ENCODE measurements around the gene AGAP1. TPM values are rescaled to one million over a fixed set of nuclear protein-coding genes. Genes with fewer than 3 reads are reported as not detected.

The AGAP1 gene
- polyA plus RNA-seq, 1 donor from 2014 or later: 17.4 TPM

DNA sequence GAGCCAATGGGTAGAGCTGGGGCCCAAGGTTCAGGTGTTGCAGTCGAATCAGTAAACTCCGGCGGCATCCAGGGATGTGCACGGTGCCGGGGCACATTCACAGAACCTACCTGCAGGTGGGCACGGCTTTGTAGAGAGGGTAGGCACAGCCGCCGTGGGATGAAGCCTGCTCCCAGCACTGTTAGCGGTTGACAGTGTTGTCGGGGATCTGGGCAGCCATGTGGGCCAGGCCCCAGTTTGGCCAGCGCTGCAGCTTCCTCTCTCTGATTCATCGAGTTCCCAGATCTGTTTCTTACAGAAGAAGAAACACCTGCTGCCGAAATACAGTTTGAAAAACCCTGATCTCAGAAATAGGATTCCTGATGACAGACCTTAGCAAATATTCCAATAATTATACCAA is 274.8 kb downstream of the AGAP1 start:
- Histone ChIP-seq H3K9me3 (ENCODE audit: low read length) (no peaks in the 10 kb centered on the region), H3F3A (ENCODE audit: insufficient read depth, low read length, poor library complexity, severe bottlenecking) (no peaks in the 10 kb centered on the region), H3K9ac (ENCODE audit: low read length) (no peak overlapping the region), H3K36me3 (ENCODE audit: insufficient read depth, low read length) (peaks cover 7% of the 10 kb centered on the region), H2AFZ (ENCODE audit: low read depth, low read length) (no peak overlapping the region), H3K4me2 (ENCODE audit: low read length) (no peak overlapping the region), H3K9me2 (ENCODE audit: insufficient read depth, low read length) (no peaks in the 10 kb centered on the region), H3K27ac (ENCODE audit: low read length) (no peak overlapping the region), H4K20me1 (ENCODE audit: insufficient read depth) (no peaks in the 10 kb centered on the region), H3K4me3 (ENCODE audit: low read length) (no peak overlapping the region), H3K79me2 (replicated peaks; ENCODE audit: insufficient read depth, low read length) (no peaks in the 10 kb centered on the region), H3K27me3 (ENCODE audit: insufficient read depth, low read depth, low read length) (no peaks in the 10 kb centered on the region)
- TF ChIP-seq, protein P1, sequence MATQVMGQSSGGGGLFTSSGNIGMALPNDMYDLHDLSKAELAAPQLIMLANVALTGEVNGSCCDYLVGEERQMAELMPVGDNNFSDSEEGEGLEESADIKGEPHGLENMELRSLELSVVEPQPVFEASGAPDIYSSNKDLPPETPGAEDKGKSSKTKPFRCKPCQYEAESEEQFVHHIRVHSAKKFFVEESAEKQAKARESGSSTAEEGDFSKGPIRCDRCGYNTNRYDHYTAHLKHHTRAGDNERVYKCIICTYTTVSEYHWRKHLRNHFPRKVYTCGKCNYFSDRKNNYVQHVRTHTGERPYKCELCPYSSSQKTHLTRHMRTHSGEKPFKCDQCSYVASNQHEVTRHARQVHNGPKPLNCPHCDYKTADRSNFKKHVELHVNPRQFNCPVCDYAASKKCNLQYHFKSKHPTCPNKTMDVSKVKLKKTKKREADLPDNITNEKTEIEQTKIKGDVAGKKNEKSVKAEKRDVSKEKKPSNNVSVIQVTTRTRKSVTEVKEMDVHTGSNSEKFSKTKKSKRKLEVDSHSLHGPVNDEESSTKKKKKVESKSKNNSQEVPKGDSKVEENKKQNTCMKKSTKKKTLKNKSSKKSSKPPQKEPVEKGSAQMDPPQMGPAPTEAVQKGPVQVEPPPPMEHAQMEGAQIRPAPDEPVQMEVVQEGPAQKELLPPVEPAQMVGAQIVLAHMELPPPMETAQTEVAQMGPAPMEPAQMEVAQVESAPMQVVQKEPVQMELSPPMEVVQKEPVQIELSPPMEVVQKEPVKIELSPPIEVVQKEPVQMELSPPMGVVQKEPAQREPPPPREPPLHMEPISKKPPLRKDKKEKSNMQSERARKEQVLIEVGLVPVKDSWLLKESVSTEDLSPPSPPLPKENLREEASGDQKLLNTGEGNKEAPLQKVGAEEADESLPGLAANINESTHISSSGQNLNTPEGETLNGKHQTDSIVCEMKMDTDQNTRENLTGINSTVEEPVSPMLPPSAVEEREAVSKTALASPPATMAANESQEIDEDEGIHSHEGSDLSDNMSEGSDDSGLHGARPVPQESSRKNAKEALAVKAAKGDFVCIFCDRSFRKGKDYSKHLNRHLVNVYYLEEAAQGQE (IDR thresholded peaks at IDR 0.05; ENCODE audit: borderline replicate concordance): no peak
- no peak for TF ChIP-seq POLR2AphosphoS5 (IDR thresholded peaks at IDR 0.05)
- TF ChIP-seq EZH2 (IDR thresholded peaks at IDR 0.05; ENCODE audit: borderline replicate concordance, insufficient read depth, low read length, poor library complexity, severe bottlenecking): no peak
- TF ChIP-seq, protein P2, sequence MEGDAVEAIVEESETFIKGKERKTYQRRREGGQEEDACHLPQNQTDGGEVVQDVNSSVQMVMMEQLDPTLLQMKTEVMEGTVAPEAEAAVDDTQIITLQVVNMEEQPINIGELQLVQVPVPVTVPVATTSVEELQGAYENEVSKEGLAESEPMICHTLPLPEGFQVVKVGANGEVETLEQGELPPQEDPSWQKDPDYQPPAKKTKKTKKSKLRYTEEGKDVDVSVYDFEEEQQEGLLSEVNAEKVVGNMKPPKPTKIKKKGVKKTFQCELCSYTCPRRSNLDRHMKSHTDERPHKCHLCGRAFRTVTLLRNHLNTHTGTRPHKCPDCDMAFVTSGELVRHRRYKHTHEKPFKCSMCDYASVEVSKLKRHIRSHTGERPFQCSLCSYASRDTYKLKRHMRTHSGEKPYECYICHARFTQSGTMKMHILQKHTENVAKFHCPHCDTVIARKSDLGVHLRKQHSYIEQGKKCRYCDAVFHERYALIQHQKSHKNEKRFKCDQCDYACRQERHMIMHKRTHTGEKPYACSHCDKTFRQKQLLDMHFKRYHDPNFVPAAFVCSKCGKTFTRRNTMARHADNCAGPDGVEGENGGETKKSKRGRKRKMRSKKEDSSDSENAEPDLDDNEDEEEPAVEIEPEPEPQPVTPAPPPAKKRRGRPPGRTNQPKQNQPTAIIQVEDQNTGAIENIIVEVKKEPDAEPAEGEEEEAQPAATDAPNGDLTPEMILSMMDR (IDR thresholded peaks at IDR 0.05; ENCODE audit: poor library complexity, severe bottlenecking): no peak
- TF ChIP-seq MXI1 (conservative IDR thresholded peaks at IDR 0.05; ENCODE audit: poor library complexity, severe bottlenecking): no peak
- no peak for TF ChIP-seq TAF1 (IDR thresholded peaks at IDR 0.05; ENCODE audit: low read depth)
- no peak for TF ChIP-seq RAD21 (conservative IDR thresholded peaks at IDR 0.05)
- TF ChIP-seq SMC3 (conservative IDR thresholded peaks at IDR 0.05; ENCODE audit: poor library complexity): no peak
- TF ChIP-seq EP300 (conservative IDR thresholded peaks at IDR 0.05; ENCODE audit: poor library complexity, severe bottlenecking): no peak

DNA sequence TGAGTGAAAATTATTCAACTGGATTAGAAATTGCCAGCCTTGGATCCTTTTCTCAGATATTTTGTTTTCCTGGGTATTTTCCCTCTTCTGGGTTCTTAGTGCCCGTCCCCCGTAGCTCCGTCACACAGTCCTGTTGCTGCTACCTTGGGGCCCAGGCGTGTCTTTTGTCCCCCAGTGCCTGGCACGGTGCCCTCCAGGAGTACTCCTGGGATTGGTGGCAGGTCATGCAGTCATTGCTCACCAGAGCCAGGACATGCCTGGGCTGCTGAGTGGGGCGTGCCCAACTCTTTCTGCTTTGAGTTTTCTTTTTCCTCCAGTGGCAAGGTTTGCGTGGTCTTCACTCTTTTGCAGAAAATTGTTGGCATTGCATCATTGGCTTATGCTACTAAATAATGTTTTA is 275.2 kb downstream of the AGAP1 start:
- peaks cover 7% of the 10 kb centered on the region for H3K36me3 ChIP-seq (ENCODE audit: insufficient read depth, low read length)
- H3K9ac ChIP-seq (ENCODE audit: low read length): no peak overlapping the region
- TF ChIP-seq SMC3 (conservative IDR thresholded peaks at IDR 0.05; ENCODE audit: poor library complexity) (no peak), MXI1 (conservative IDR thresholded peaks at IDR 0.05; ENCODE audit: poor library complexity, severe bottlenecking) (no peak), POLR2AphosphoS5 (IDR thresholded peaks at IDR 0.05) (no peak), RAD21 (conservative IDR thresholded peaks at IDR 0.05) (no peak), TAF1 (IDR thresholded peaks at IDR 0.05; ENCODE audit: low read depth) (no peak), EZH2 (IDR thresholded peaks at IDR 0.05; ENCODE audit: borderline replicate concordance, insufficient read depth, low read length, poor library complexity, severe bottlenecking) (no peak), EP300 (conservative IDR thresholded peaks at IDR 0.05; ENCODE audit: poor library complexity, severe bottlenecking) (no peak)
- TF ChIP-seq, protein P2 (IDR thresholded peaks at IDR 0.05; ENCODE audit: poor library complexity, severe bottlenecking): no peak
- TF ChIP-seq, protein P1 (IDR thresholded peaks at IDR 0.05; ENCODE audit: borderline replicate concordance): no peak
- H3K4me3 ChIP-seq (ENCODE audit: low read length): no peak overlapping the region
- H3K9me2 ChIP-seq (ENCODE audit: insufficient read depth, low read length): no peaks in the 10 kb centered on the region
- H4K20me1 ChIP-seq (ENCODE audit: insufficient read depth): no peaks in the 10 kb centered on the region
- H3K79me2 ChIP-seq (replicated peaks; ENCODE audit: insufficient read depth, low read length): no peaks in the 10 kb centered on the region
- no peaks in the 10 kb centered on the region for H3K9me3 ChIP-seq (ENCODE audit: low read length)
- no peaks in the 10 kb centered on the region for H3F3A ChIP-seq (ENCODE audit: insufficient read depth, low read length, poor library complexity, severe bottlenecking)
- no peaks in the 10 kb centered on the region for H3K27me3 ChIP-seq (ENCODE audit: insufficient read depth, low read depth, low read length)
- no peak overlapping the region for H2AFZ ChIP-seq (ENCODE audit: low read depth, low read length)
- H3K4me2 ChIP-seq (ENCODE audit: low read length): no peak overlapping the region
- no peak overlapping the region for H3K27ac ChIP-seq (ENCODE audit: low read length)

Measured in neural cell (in vitro differentiated cells).